Head of caudate nucleus (tissue), 42 donors: ENCODE data around the gene INTS15.

Experiments
- DNase-seq, 42 donors: peaks; one replicate each; pipeline versions ENCODE4 v3.0.0 to v3.0.0-alpha.2; 2020 to 2021; ENCODE audit warnings: mixed read lengths in 7 of 42
- intact Hi-C: fragments of 100-400 bp; cut with DNase I; formaldehyde crosslinking; loops from one replicate; pipeline ENCODE4 v1.15.0; 2022

Gene INTS15

GRCh38 chr7:6650521-6651011 lies 60.7 kb downstream of the INTS15 start:
- peak in 8 of 42 donors; percentile 1 to 22 (median 8) for DNase-seq
- intact Hi-C loops: no loop called here

- intact Hi-C loops: no loop called here
- DNase-seq: peak in 13 of 42 donors; percentile 3 to 39 (median 11)
Observed at GRCh38 chr7:6651851-6652445, 62.1 kb downstream of the INTS15 start.

- intact Hi-C loops: no loop called here
- peak in 9 of 42 donors; percentile 3 to 24 (median 12) for DNase-seq
Observed at GRCh38 chr7:6652446-6653011, 62.7 kb downstream of the INTS15 start.

GRCh38 chr7:6653071-6654003 lies 63.5 kb downstream of the INTS15 start:
- DNase-seq: peak in 9 of 42 donors; percentile 0 to 29 (median 5)
- intact Hi-C loops: no loop called here

- intact Hi-C loops: no loop called here
- DNase-seq: peak in 6 of 42 donors; percentile 0 to 15 (median 5)
Observed at GRCh38 chr7:6654113-6654841, 64.5 kb downstream of the INTS15 start.

- intact Hi-C loops: no loop called here
- DNase-seq: peak in 6 of 42 donors; percentile 8 to 22 (median 13)
Observed at GRCh38 chr7:6654842-6655610, 65.2 kb downstream of the INTS15 start.

- DNase-seq: peak in 5 of 42 donors; percentile 6 to 12 (median 10)
- intact Hi-C loops: no loop called here
Observed at GRCh38 chr7:6655636-6656385, 66.0 kb downstream of the INTS15 start.

- peak in 5 of 42 donors; percentile 7 to 22 (median 15) for DNase-seq
- intact Hi-C loops: no loop called here
Observed at GRCh38 chr7:6656413-6656812, 66.6 kb downstream of the INTS15 start.
